Tibial nerve (tissue), 4 donors: ENCODE data around the gene KCNAB2. TPM values are rescaled to one million over a fixed set of nuclear protein-coding genes. Genes with fewer than 3 reads are reported as not detected.

ENCODE experiments used
- DNase-seq, 2 donors: peaks; one replicate each; pipeline ENCODE4 v3.0.0-alpha.2; 2019; ENCODE audit warnings: low spot score in 2 of 2
- H3K27ac ChIP-seq, 4 donors: fragments of 200-600 bp; sonication (generic) in 3 of 4; one replicate each; pipeline ENCODE4 v1.5.1; 2017 to 2019; ENCODE audit warnings: mild to moderate bottlenecking in 1 of 4
- H3K27me3 ChIP-seq, 2 donors: fragments of 200-600 bp; sonication (generic) in 1 of 2; one replicate each; pipeline versions ENCODE4 v1.5.1 to v1.6.0; 2017 to 2019
- H3K36me3 ChIP-seq, 3 donors: fragments of 200-600 bp; sonication (generic); one replicate each; pipeline ENCODE4 v1.5.1; 2018 to 2019
- H3K4me1 ChIP-seq, 4 donors: fragments of 200-600 bp; sonication (generic) in 3 of 4; one replicate each; pipeline ENCODE4 v1.5.1; 2017 to 2019
- H3K4me3 ChIP-seq, 4 donors: fragments of 200-600 bp; sonication (generic) in 3 of 4; one replicate each; pipeline ENCODE4 v1.5.1; 2017 to 2019; ENCODE audit warnings: mild to moderate bottlenecking in 1 of 4, moderate library complexity in 1 of 4
- H3K9me3 ChIP-seq, 4 donors: fragments of 200-600 bp; sonication (generic) in 3 of 4; one replicate each; pipeline ENCODE4 v1.5.1; 2017 to 2019
- CTCF ChIP-seq, 5 experiments: fragments of 200-600 bp in 3 of 5; fragments of 450-650 bp in 2 of 5; sonication (generic) in 3 of 5; IDR thresholded peaks; one replicate each; pipeline ENCODE4 v1.5.1; 2016 to 2019; ENCODE audit warnings: antibody characterized with exemption in 5 of 5, mild to moderate bottlenecking in 3 of 5, moderate library complexity in 2 of 5
- EP300 ChIP-seq, 2 donors: sonication (generic); formaldehyde crosslinking; IDR thresholded peaks; one replicate each; pipeline ENCODE4 v1.6.1; 2017; ENCODE audit warnings: antibody characterized with exemption in 2 of 2, mild to moderate bottlenecking in 1 of 2
- POLR2A ChIP-seq, 2 donors: fragments of 450-650 bp; IDR thresholded peaks; one replicate each; pipeline ENCODE4 v1.6.1; 2017; ENCODE audit warnings: antibody characterized with exemption in 2 of 2, mild to moderate bottlenecking in 2 of 2, moderate library complexity in 2 of 2
- WGBS, 2 donors: methylation state at CpG; one replicate each; pipeline ENCODE4 v1.1.5; 2018; 5-methylcytosine and 5-hydroxymethylcytosine counted together
- total RNA-seq, 4 donors: library from RNA; depleted of rRNA; stranded (reverse); fragments of >200 nt; gene quantifications; one replicate each; pipeline ENCODE4 v1.1.0, GENCODE V29; 2016

KCNAB2 gene
- total RNA-seq, 4 donors from 2014 or later, result 7.0 to 21.4 (median 13.8) TPM

DNA sequence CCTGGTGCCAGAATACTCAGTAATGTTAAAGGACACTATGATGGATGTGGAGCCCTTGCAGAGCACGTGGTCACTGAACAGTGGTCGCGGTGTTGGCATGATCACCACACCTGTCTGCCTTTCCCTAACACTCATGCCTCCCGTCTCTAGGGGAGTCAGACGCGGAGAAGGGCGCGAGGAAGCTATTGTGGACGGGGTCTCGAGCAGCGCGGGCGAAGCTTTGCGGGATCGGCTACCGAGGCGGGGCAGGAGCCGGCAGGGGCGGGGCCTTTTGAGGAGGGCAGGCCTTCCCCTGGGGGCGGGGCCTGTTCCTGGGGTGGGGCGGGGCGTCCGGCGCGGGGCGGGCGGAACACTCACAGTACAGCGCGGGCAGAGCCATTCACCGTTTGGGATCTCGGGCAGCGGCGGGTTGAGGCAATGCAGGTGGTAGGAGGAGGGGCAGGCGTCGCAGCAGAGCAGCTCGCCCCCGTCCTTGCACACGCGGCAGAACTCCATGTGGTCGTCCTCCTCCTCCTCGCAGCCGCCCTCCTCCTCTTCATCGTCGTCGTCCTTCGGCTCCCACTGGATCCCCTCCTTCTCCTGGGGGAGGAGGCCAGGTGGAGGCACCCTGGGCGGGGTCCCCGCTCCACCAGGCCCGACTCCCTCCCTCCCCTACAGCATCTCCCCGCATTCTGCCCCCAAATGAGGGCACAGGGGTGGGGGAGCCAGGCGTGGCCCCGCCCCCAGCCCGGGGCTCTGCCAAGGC lies 103.0 kb downstream of the KCNAB2 start:
- Histone ChIP-seq H3K27ac (no peak overlapping the region), H3K27me3 (peaks cover 0 to 37% of the 10 kb centered on the region in 2 donors), H3K9me3 (no peaks in the 10 kb centered on the region), H3K36me3 (no peaks in the 10 kb centered on the region), H3K4me1 (peaks cover 0 to 10% (median 4%) of the 10 kb centered on the region in 4 donors), H3K4me3 (peak overlapping the region in 1 of 4 donors; percentile 14)
- WGBS, 2 donors, result 3 to 6% methylated on average over 27 to 28 of the region's 53 CpGs
- no peak for TF ChIP-seq POLR2A (IDR thresholded peaks at IDR 0.05)
- TF ChIP-seq EP300 (IDR thresholded peaks at IDR 0.05), result no peak
- no peak for TF ChIP-seq CTCF (IDR thresholded peaks at IDR 0.05)
- DNase-seq, result no peak

GRCh38 chr1:6149597-6149996 lies 103.9 kb downstream of the KCNAB2 start:
- WGBS, 2 donors, result 93 to 96% methylated on average over 1 of the region's 1 CpG
- H3K27me3 ChIP-seq, result peaks cover 0 to 37% of the 10 kb centered on the region in 2 donors
- no peak overlapping the region for H3K27ac ChIP-seq
- peaks cover 0 to 10% (median 4%) of the 10 kb centered on the region in 4 donors for H3K4me1 ChIP-seq
- H3K36me3 ChIP-seq, result no peaks in the 10 kb centered on the region
- no peak overlapping the region for H3K4me3 ChIP-seq
- H3K9me3 ChIP-seq, result no peaks in the 10 kb centered on the region
- no peak for DNase-seq
- no peak for TF ChIP-seq CTCF (IDR thresholded peaks at IDR 0.05)
- no peak for TF ChIP-seq EP300 (IDR thresholded peaks at IDR 0.05)
- no peak for TF ChIP-seq POLR2A (IDR thresholded peaks at IDR 0.05)

DNA sequence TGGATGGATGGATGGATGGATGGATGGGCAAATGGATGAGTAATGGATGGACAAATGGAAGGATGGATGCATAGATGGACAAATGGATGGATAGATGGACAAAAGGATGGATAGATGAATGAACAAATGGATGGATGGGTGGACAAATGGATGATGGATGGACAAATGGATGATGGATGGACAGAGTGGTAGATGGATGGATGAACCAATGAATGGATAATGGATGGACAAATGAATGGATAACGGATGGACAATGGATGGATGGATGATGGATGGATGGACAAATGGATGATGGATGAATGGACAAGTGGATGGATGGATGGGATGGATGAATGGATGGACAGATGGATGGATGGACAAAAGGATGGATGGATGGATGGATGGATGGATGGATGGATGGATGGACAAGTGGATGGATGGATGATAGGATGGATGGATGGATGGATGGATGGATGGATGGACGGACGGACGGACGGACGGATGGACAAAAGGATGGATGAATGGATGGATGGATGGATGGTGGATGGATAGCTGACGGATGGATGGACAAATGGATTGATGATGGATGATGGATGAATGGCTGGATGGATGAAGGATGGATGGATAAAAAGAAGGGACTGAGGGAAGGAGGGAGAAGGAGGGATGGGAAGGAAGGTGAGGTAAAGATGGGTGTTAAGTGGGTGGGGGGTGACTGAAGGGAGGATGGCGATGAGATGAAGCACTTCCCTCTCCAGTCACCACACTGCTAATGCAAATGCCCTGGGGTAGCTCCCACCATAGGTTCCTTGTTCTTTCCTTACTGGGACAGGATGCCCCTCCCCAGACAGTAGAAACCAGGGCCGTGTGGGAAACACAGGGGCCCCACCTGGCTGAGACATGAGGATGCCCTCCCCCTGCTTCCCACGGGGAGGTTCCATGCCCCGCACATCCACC lies 104.6 kb downstream of the KCNAB2 start:
- no peak for DNase-seq
- no peak overlapping the region for H3K4me3 ChIP-seq
- no peaks in the 10 kb centered on the region for H3K9me3 ChIP-seq
- peaks cover 0 to 10% (median 4%) of the 10 kb centered on the region in 4 donors for H3K4me1 ChIP-seq
- WGBS, 2 donors, result 72 to 89% methylated on average over 11 of the region's 11 CpGs
- H3K27me3 ChIP-seq, result peaks cover 0 to 37% of the 10 kb centered on the region in 2 donors
- H3K36me3 ChIP-seq, result no peaks in the 10 kb centered on the region
- H3K27ac ChIP-seq, result no peak overlapping the region
- TF ChIP-seq POLR2A (IDR thresholded peaks at IDR 0.05), result no peak
- no peak for TF ChIP-seq EP300 (IDR thresholded peaks at IDR 0.05)
- no peak for TF ChIP-seq CTCF (IDR thresholded peaks at IDR 0.05)

Other genes with a start within 250 kb of the KCNAB2 start
- 10 to 100 TPM; 14.7 to 34.5 (median 28.0) TPM for gene NPHP4, start 53.5 kb upstream of the KCNAB2 start, total RNA-seq
- gene CHD5, start 134.4 kb downstream of the KCNAB2 start, total RNA-seq, result under 1 TPM in 1 of 4 donors, not detected in 3; 0.30 TPM
- 100 to 1,000 TPM; 142 to 235 (median 159) TPM for gene RPL22, start 153.7 kb downstream of the KCNAB2 start, total RNA-seq
- 100 to 1,000 TPM in 1 of 4 donors, 10 to 100 TPM in 3; 22.3 to 128 (median 42.3) TPM for gene RNF207, start 160.2 kb downstream of the KCNAB2 start, total RNA-seq
- gene ICMT, start 190.1 kb downstream of the KCNAB2 start, total RNA-seq, result 10 to 100 TPM; 49.0 to 53.2 (median 51.4) TPM
- not detected for gene HES3, start 198.3 kb downstream of the KCNAB2 start, total RNA-seq
- gene GPR153, start 215.2 kb downstream of the KCNAB2 start, total RNA-seq, result 10 to 100 TPM; 10.3 to 12.7 (median 11.3) TPM